DMS79 (cell line): Measurements from ENCODE around the gene SOCS3.

Experiments used
- DNase-seq: peaks from one replicate; lab custom pipeline; 2025; lab: John Stamatoyannopoulos, UW

SOCS3 gene, protein sequence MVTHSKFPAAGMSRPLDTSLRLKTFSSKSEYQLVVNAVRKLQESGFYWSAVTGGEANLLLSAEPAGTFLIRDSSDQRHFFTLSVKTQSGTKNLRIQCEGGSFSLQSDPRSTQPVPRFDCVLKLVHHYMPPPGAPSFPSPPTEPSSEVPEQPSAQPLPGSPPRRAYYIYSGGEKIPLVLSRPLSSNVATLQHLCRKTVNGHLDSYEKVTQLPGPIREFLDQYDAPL

DNA sequence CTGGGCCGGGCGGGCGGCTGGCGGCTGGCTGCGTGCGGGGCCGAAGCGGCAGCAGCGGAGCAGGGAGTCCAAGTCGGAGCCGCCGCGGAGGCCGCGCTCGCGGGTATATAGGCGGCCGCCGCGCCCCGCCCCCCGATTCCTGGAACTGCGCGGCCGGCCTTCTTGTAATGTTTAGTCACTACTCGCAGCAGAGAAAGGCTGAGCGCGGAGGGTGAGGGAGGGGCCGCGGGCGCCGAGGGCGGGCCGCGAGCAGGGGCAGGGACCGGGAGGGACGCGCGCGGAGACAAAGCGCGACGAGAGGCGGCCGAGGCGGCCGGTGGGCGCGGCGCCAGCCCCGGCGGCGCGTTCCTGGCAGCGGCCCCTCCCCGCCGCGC lies at the start of gene SOCS3:
SOCS3 (minus strand) TSS at position 81 of the 374 bp plus-strand sequence. CDS start 982 bp downstream, outside the sequence.
- DNase-seq: peak; percentile 40

DNA sequence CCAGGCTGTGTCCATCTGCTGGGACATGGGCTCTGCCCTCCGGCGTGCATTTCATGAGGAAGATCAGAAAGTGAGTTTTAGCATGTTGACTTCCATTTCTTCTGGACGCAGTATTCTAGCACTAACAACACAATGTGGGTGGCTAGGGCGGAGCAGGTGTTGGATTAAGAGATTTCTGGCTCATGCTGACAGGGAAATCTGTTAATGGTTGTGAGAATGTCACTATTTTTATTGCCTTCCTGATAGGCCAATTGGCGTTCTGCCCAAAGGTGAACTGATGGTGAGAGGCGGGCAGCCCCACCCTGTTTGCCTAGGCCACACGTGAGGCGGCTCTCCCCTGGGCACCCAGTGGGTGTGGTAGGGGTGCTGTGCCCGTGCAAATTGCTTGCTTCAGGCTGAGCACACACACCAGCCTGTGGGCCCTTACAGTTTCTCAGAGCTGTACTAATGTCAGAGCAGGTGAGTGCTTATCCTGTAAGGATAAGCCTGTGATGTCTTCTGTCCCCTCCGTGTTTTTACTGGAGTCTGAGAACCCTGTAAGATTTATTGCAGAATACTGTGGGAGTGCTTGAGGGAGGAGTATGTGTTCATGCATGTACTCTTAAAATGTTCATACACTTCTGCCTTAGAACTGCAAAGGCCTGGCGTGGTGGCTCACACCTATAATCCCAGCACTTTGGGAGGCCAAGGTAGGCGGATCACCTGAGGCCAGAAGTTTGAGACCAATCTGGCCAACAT lies 49.5 kb upstream of the SOCS3 start:
- peak; percentile 10 for DNase-seq

DNA sequence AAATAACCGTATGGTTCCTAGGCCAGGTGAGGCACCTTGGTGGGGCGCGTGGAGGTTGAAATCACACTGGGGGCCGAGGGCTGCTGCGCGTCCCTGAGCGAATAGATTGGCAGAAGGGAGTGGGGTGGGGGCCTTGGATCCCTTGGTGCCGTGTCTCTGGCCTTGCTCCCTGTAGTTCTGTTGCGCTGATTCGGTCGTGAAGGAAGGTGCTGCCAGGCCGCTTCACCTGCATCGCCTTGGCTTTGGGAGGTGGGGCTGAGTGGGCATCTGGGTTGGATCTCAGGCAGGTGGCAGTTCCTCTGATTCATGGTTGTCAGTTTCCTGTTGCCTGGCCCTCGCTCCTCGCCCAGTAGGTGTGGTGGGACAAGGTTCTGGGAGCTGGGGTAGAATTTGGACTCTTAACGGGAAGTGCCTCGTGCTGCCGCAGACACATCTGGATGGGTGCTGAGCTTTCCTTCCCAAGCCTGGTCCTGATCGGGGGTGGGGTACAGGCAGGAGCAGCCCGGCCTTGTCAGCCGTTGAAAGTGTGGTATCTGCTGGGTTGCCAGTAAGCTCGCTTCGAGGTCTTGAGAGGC lies 48.7 kb upstream of the SOCS3 start:
- no peak for DNase-seq

DNA sequence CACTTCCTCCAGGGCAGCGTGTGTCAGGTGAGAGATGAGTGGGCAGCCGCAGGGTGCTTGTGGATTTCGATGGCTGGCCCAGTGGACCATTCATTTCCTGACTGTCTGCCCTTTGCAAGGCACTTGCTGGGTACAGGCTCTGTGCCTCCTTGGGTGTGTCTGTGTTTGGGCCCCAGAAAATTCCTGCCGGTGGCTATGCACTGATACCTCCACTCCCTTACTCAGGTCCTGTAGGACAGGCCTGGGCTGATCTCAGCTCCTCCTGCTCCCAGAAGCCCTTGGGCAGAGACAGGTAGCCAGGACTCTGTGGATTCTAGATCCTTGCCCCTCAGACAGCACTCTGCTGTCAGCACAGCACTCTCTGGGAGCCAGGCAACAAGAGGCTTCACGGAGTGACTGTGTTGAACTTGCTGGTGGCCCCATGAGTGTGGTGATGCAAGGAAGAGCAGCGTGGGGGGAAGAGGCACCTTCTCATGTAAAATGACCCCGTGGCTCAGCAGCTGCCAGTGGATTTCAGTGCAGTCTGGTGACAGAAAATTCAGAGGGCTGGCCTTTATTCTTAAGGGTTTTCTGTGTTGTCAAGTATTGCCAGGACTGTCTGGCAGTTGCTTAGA lies 47.6 kb upstream of the SOCS3 start:
- DNase-seq: peak; percentile 14

DNA sequence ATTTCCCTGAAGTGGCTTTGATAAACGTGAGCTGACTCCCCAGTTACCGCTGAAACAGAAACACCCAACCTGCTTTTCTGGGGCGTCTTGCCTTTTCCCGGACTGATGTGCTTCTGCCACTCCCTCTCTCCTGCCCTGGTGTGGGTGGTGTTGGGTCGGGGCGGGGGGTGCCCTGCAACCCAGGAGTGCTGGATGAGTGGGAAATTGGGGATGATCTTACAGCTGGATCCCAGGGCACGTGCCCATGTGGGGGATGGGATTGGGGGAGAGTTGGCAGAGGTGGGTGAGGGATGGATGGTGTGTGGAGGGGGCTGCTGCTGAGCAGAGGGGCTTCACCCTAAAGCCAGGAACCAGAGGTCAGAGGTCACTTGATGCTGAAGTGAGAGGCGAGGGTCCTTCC lies 47.0 kb upstream of the SOCS3 start:
- DNase-seq: no peak

DNA sequence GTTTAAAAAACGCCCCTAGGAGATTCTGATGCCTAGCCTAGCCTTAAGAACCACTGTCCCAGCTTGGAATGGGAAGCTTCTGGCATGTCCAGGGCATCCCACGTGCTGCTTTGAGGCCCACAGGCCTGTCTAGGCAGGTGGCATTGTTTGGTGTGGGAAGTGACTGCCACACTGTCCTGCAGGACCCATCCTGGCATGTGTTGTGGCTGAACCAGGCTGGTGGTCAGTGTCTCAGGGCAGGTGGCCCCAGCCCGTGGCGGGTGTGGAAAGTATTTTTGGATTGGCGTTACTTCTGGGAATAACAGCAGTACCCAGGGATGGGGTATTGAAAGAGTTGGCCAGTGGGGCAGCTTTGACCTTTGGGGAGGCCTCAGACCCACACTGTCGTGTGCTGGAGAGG lies 46.5 kb upstream of the SOCS3 start:
- no peak for DNase-seq

DNA sequence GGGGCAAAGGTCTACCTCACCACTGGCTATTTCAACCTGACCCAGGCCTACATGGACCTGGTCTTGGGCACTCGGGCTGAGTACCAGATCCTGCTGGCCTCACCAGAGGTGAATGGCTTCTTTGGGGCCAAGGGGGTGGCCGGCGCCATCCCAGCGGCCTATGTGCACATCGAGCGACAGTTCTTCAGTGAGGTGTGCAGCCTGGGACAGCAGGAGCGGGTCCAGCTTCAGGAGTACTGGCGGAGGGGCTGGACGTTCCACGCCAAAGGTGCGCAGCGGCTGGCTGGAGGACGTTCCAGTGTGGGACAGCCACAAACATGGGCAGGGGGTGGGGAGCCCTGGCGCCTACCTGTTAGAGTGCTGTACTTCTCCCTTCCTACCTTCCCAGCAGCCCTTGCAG lies 43.9 kb upstream of the SOCS3 start:
- DNase-seq: no peak

DNA sequence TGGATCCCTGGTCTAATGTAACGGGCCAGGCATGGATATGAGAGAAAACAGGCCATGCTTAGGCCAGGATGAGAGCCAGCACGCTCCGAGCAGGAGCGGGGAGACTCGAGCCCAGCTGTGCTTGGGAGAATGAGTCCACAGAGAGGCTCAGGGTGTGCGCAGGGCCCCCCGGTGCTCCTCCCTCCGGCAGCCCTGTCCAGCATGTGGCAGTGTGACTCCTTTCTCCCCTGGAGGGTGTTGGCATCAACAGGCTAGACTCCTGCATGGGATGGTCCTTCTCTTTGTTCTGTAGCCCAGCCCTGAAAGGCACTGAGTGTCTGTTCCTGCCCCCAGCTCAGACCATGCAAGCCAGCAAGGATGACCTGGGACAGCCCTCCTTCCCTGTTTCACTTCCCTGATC lies 42.0 kb upstream of the SOCS3 start:
- DNase-seq: no peak

DNA sequence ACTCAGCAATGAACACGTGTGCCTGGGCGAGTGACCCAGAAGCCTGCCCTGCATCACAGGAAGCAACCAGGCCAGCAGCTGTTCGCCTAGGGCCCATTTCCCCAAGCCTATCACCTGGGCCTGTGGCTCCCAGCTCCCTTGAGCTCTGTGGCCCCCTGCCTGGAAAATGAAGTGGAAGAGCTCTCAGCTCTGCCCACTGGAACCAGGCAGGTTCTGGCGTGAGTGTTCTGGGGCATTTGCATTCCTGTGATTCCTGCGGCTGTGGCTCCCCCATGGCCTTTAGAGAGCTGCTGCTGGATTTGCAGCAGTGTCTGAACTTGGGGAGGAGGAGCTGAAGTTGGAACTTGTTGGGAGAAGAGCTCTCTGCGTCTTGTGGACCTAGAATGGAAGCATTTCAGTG lies 41.4 kb upstream of the SOCS3 start:
- DNase-seq: no peak

DNA sequence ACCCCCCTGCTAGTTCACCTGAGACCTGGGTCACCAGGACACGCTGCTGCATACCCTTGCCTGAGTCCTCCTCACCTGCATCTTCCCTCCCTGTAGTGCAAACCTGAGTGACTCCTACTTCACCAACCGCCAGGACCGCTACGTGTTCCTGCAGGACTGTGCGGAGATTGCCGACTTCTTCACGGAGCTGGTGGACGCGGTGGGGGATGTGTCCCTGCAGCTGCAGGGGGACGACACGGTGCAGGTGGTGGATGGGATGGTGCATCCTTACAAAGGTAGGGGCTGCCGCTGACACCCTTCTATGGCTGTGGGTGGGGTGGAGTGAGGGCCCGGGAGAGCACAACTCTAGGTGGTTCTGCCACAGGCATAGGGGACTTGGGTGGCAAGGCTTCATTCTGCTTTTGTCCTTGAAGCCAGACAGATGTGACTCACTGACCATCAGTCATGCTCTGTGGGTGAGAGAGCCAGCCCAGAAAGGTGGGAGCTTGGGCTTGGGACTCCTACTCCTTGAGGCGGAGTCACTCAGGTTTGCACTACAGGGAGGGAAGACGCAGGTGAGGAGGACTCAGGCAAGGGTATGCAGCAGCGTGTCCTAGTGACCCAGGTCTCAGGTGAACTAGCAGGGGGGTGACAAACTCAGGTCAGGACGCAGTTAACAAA lies 40.8 kb upstream of the SOCS3 start:
- DNase-seq: no peak

DNA sequence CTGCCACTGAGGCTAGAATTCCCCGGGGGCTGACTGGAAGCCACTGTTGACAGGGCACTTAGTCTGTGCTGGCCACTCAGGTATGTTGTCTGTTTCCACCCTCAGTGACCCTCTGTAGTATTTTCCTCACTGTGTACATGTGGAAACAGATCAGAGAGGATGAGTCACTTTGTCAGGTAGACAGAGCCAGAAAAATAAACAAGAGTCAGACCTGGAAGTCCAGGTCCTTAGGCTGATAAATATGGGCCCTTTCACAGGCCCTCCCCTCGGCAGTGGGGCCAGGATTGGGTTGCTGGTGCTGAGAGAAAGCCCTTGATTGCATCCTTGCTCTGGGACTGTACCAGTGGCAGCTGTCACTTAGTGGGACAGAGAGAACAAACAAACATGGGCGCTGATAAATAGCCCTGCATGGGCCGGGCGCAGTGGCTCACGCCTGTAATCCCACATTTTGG lies 39.8 kb upstream of the SOCS3 start:
- DNase-seq: no peak

DNA sequence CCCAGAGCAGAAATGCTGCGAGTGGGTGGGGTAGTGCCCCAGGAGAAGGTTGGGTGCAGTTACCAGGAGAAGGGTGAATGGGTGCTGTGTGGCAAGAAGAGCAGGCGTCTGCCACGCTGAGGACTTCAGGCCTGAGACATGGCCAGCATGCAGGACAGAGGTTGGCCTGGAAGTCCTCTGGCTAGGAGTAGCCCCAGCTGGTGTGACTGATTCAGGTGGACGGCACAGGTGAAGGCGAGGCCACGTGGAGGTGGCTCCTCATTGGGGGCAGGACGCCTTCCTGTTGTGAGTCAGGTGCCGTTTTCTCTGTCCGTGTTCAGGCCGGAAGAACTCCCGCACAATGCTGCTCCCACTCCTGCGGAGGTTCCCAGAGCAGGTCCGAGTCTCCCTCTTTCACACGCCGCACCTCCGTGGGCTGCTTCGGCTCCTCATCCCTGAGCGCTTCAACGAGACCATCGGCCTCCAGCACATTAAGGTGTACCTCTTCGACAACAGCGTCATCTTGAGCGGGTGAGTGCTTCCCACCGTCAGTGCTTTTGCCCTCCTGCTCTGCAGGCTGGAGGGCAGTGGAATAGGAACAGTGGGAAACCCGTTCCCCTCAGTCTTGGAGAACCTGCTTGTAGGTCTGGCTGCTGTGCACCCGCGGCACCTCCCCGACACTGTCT lies 39.3 kb upstream of the SOCS3 start:
- DNase-seq: no peak

DNA sequence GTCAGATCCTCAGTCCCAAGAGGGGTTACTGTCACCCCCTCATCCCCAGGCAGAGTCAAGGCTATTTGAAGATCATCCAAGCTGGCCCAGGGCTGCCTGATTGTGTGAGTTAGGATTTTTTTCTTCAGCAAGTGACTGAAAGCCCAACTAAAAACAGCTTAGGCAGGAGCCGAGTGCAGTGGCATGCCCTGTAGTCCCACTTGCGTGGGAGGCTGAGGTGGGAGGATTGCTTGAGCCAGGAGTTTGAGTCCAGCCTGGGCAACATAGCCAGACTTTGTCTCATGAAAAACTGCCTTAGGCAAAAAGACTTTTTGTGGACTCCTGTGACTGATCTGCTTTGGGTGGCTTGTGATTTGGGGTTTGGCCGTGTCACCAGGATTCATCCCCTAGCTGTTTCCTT lies 38.5 kb upstream of the SOCS3 start:
- no peak for DNase-seq

DNA sequence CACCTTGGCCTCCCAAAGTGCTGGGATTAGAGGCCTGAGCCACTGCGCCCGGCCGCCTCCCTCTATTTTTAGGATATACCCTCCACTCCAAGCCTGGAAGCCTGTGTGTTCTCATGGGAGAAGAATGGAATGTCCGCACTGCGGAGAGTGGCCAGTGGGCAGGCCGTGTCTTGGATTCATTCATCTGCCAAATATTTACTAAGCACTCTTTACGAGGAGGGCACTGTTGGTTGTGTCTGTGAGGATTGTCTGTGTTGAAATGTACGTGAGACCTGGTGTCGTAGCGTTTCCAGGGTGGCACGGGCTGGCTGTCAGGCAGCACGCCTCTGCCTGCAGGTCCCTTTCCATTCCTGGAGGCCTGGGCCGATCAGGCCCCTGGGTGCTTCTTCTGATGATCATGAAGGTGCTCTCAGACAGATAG lies 37.8 kb upstream of the SOCS3 start:
- DNase-seq: no peak

DNA sequence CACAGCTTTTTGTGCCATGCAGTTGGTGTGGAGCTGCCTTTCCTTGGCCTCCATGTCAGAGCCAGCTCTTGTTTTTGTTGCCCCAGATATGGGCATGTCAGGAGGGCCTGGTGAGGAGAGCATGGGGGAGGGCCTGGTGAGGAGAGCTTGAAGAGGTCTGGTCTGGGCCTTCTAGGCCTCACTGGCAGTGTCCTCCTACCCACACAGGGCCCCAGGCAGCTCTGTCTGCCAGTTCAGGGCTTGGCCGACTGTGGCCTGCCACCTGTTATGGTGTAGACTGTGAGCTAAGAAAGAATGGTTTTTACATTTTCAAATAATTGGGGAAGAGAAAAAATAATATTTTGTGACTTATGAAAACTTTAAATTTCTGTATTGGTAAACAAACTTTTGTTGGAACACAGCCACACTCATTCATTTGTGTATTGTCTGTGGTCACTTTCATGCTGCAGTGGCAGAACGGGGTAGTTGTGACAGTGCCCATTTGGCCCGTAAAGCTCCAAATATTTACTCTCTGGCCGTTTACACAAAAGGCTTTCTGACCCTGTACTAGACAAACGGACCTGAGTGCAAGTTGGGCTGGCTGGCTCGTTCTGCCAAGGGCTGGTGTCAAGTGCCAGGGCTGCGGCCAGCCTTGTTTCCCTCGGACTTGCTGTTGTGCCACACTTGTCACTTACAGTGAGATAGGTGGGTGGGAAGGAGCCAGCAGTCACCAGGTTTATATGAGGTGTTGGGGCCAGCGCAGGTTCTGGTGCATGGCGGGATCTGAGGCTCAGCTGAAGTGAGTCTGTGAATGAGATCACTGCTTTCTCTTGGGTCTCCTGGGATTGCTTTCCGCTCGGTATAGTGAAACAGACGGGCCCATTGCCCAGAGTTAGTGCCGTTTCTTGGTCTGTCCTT lies 36.8 kb upstream of the SOCS3 start:
- no peak for DNase-seq

DNA sequence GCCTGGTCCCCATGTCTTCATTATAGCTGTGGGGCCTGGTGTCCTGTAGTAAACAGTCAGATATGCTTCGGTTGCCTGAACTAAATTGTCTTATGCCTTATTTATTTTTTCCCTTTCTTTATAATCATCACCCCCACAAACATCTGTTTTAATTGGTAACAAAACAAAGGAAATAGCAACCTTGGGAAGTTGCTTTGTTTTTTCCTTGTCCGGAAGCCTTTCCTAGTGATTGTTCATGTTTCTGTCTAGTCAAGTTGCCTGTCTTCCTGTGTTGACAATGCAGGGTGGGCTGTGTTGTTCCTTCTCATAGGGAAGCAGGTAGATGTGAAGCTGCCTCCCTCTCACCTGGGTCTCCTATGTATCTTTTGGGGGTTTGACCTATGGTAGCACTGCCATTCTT lies 35.3 kb upstream of the SOCS3 start:
- DNase-seq: no peak

DNA sequence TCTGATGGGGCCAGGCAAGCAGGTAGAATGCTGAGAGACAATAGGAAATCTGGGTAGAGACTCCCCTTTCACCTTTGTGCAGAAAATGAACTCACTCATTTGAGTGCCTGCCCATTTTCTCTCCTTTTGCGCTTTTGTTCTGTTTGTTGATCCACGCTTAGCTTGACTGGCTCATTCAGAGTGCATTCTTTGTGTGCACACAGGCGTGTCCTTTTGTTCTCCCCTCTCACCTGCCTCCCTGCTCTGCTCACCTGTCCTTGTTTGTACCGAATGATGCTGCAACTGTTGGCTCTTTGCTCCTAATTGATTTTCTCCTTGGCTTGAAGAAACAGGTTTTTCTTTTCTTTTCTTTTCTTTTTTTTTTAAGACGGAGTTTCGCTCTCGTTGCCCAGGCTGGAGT lies 34.3 kb upstream of the SOCS3 start:
- DNase-seq: peak; percentile 89

DNA sequence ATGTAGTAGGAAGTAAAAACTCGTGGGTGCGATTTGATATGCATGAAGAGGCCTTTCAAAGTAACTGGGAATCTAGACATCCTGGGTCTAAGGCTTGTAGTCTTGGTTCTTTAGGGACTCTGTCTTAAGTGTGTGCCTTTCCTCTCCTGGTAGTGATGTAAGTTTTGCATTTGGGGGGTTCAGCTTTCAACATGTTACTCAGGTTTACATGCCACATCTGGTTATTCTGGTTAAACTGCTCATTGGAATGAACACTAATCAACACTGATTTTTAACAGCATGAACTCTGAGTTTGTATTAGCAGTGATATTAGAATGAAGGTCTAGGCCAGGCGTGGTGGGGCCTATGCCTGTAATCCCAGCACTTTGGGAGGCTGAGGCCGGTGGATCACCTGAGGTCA lies 33.7 kb upstream of the SOCS3 start:
- DNase-seq: no peak

DNA sequence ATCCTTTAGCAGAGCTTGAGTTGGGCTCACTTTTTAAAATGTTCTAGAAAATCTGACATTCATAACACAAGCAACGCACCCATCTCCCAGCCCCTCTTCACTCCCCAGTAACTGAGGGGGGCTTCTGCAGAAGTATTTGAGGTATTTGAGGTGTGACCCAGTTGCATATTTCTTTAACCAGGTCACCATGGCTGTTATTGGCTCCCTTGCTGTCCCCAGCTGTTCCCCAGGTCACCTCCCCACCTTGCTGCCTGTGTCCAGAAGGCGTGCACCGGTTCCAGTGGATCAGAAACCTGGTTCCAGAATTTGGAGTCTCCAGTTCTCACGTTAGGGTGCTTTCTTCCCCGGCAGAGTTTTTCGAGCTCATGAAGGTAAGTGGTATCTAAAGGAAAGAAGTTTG lies 32.4 kb upstream of the SOCS3 start:
- DNase-seq: no peak

DNA sequence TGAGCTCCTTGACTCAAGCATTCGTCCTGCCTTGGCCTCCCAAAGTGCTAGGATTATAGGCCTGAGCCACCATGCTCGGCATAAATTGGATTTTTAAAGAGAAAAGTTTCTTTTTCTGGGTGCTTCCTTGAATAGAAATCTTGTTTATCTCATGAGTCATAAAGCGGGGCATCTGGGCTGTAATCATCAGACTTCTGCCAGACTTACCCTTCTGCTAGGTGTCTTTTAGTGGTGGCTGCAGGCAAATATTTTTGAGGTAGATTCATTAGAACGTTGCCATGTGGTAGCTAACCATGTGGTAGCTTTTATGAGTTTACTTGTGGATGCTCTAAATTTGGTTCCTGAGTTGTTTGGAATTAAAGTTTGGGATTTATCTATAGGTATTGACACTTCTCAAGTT lies 32.0 kb upstream of the SOCS3 start:
- no peak for DNase-seq

DNA sequence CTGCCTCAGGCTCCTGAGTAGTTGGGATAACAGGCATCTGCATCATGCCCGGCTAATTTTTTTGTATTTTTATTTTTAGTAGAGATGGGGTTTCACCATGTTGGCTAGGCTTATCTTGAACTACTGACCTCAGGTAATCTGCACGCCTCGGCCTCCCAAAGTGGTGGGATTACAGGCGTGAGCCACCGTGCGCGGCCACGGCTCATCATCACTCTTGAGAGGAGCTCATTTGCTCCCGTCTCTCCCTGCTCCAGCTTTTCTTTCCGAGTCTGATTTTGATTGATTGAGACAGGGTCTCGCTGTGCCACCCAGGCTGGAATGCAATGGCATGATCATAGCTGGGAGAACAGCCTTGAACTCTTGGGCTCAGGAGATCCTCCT lies 31.2 kb upstream of the SOCS3 start:
- no peak for DNase-seq
